Fibroblast of lung (primary cell): Measurements from ENCODE around the gene CCDC3. TPM values are rescaled to one million over a fixed set of nuclear protein-coding genes. Genes with fewer than 3 reads are reported as not detected.

Experiments
- DNase-seq, 2 donors: peaks; one replicate each; pipeline versions ENCODE4 v3.0.0 to v3.0.0-alpha.2; 2010; ENCODE audit warnings: low read depth in 2 of 2
- H2AFZ ChIP-seq: 2 replicates; pipeline ENCODE4 v1.5.1; 2012; ENCODE audit warnings: low read length, control low read depth, inconsistent platforms
- H3K27ac ChIP-seq: 2 replicates; pipeline ENCODE4 v1.5.1; 2011; ENCODE audit warnings: low read length, control low read depth; ENCODE audit not compliant: insufficient read depth
- H3K27me3 ChIP-seq: 2 replicates; pipeline ENCODE4 v1.5.1; 2011; ENCODE audit warnings: mild to moderate bottlenecking, low read length; ENCODE audit not compliant: control insufficient read depth, insufficient read depth
- H3K36me3 ChIP-seq: 2 replicates; pipeline ENCODE4 v1.5.1; 2011; ENCODE audit warnings: low read length; ENCODE audit not compliant: control insufficient read depth, insufficient read depth
- H3K4me1 ChIP-seq: 2 replicates; pipeline ENCODE4 v1.5.1; 2011; ENCODE audit warnings: low read length; ENCODE audit not compliant: control insufficient read depth, insufficient read depth; ENCODE audit errors: extremely low read depth
- H3K4me2 ChIP-seq: 2 replicates; pipeline ENCODE4 v1.5.1; 2011; ENCODE audit warnings: low read length, control low read depth; ENCODE audit not compliant: insufficient read depth; ENCODE audit errors: extremely low read depth
- H3K4me3 ChIP-seq, 4 experiments: fragments of 200-600 bp in 1 of 4; sonication (generic) in 1 of 4; replicated peaks in 1 of 4; 2 replicates each; pipeline ENCODE4 v1.5.1; 2011 to 2016; ENCODE audit warnings: low read length in 4 of 4, low read depth in 3 of 4, mild to moderate bottlenecking in 3 of 4, control low read depth in 2 of 4, inconsistent platforms in 1 of 4, mixed read lengths in 1 of 4; ENCODE audit not compliant: insufficient read depth in 1 of 4; ENCODE audit errors: control extremely low read depth in 1 of 4
- H3K79me2 ChIP-seq: 2 replicates; pipeline ENCODE4 v1.5.1; 2012; ENCODE audit warnings: mild to moderate bottlenecking, low read length, inconsistent platforms; ENCODE audit not compliant: control insufficient read depth, insufficient read depth
- H3K9ac ChIP-seq: 2 replicates; pipeline ENCODE4 v1.5.1; 2011; ENCODE audit warnings: mild to moderate bottlenecking, low read length, control low read depth; ENCODE audit not compliant: insufficient read depth
- H3K9me3 ChIP-seq: 2 replicates; pipeline ENCODE4 v1.5.1; 2012; ENCODE audit warnings: low read depth, low read length; ENCODE audit not compliant: control insufficient read depth, insufficient read depth
- H4K20me1 ChIP-seq: 2 replicates; pipeline ENCODE4 v1.5.1; 2011; ENCODE audit warnings: low read length; ENCODE audit not compliant: control insufficient read depth, insufficient read depth; ENCODE audit errors: extremely low read depth
- CTCF ChIP-seq, 2 donors: IDR thresholded peaks in 1 of 2; conservative IDR thresholded peaks in 1 of 2; 1 replicate in 1 of 2; 2 replicates in 1 of 2; pipeline ENCODE4 v1.5.1; 2011 to 2012; ENCODE audit warnings: low read length in 2 of 2, control low read depth in 1 of 2, inconsistent platforms in 1 of 2, low read depth in 1 of 2, mild to moderate bottlenecking in 1 of 2
- EZH2 ChIP-seq: IDR thresholded peaks from 2 replicates; pipeline ENCODE4 v1.5.1; 2012; ENCODE audit warnings: low read length, control low read depth, mild to moderate bottlenecking; ENCODE audit errors: missing control alignments
- polyA plus RNA-seq, 2 donors: library from polyadenylated mRNA; depleted of rRNA in 1 of 2; stranded (reverse) in 1 of 2; unstranded in 1 of 2; fragments of >200 nt; gene quantifications; 2 replicates each; pipeline ENCODE4 v1.2.1, GENCODE V29; 2011 to 2012; ENCODE audit warnings: missing spikeins in 1 of 2
- total RNA-seq: library from RNA; depleted of rRNA; stranded (reverse); fragments of >200 nt; gene quantifications from 2 replicates; pipeline ENCODE4 v1.2.1, GENCODE V29; 2014

The CCDC3 gene
- total and polyA plus RNA-seq, 2 donors (not counting 1 experiment from before 2014, with no cell fraction given): 0.33 to 0.65 TPM

- H3K79me2 ChIP-seq: no peaks in the 10 kb centered on the region
- no peak overlapping the region for H3K4me2 ChIP-seq
- no peaks in the 10 kb centered on the region for H3K36me3 ChIP-seq
- no peak overlapping the region for H3K9ac ChIP-seq
- H4K20me1 ChIP-seq: no peaks in the 10 kb centered on the region
- H3K27me3 ChIP-seq: no peaks in the 10 kb centered on the region
- H3K4me3 ChIP-seq: no peak overlapping the region
- H3K9me3 ChIP-seq: no peaks in the 10 kb centered on the region
- no peak for TF ChIP-seq CTCF (conservative IDR thresholded peaks at IDR 0.05 in 1 of 2, IDR thresholded peaks at IDR 0.05 in 1 of 2; ENCODE audit: low read depth in 1 of 2, low read length in 2 of 2)
- TF ChIP-seq EZH2: no peak
- no peak overlapping the region for H3K27ac ChIP-seq
- no peak overlapping the region for H2AFZ ChIP-seq
- peak; percentile 39 to 57 for DNase-seq
- no peaks in the 10 kb centered on the region for H3K4me1 ChIP-seq
Measured at GRCh38 chr10:12907656-12908055, 93.9 kb downstream of the CCDC3 start.

GRCh38 chr10:12906051-12906541 is 95.4 kb downstream of the CCDC3 start:
- peak in 1 of 2 donors; percentile 38 for DNase-seq
- no peaks in the 10 kb centered on the region for H3K9me3 ChIP-seq
- no peak for TF ChIP-seq CTCF (conservative IDR thresholded peaks at IDR 0.05 in 1 of 2, IDR thresholded peaks at IDR 0.05 in 1 of 2; ENCODE audit: low read depth in 1 of 2, low read length in 2 of 2)
- no peak for TF ChIP-seq EZH2

DNA sequence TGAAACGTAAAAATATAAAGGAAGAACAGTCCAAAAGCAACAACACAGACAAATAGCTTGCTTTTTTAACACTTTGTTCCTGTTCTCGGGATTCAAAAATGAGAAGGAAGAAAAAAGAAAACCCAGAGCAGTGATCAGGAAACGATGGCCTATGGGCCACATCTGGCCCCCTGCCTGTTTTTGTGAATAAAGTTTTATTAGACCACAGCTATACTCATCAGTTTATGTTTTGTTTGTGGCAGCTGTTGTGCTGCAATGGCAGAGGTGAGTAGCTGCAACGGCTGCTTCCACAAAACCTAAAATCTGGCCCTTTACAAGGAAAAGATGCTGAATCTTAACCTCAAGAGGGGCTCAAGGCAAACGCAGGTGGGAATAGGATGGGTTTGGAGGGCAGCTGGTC is 96.4 kb downstream of the CCDC3 start:
- Histone ChIP-seq H2AFZ (no peak overlapping the region), H3K4me3 (no peak overlapping the region), H4K20me1 (no peaks in the 10 kb centered on the region), H3K79me2 (no peaks in the 10 kb centered on the region), H3K9ac (no peak overlapping the region), H3K27me3 (no peaks in the 10 kb centered on the region), H3K27ac (no peak overlapping the region), H3K4me1 (no peaks in the 10 kb centered on the region), H3K9me3 (no peaks in the 10 kb centered on the region), H3K4me2 (no peak overlapping the region), H3K36me3 (no peaks in the 10 kb centered on the region)
- TF ChIP-seq CTCF (conservative IDR thresholded peaks at IDR 0.05 in 1 of 2, IDR thresholded peaks at IDR 0.05 in 1 of 2; ENCODE audit: low read depth in 1 of 2, low read length in 2 of 2) (no peak), EZH2 (no peak)
- DNase-seq: no peak

More at GRCh38 chr10:12906051-12906541, 95.4 kb downstream of the CCDC3 start:
- H3K4me3 ChIP-seq: no peak overlapping the region
- H3K79me2 ChIP-seq: no peaks in the 10 kb centered on the region
- no peak overlapping the region for H2AFZ ChIP-seq
- no peaks in the 10 kb centered on the region for H3K36me3 ChIP-seq
- no peaks in the 10 kb centered on the region for H3K4me1 ChIP-seq
- no peaks in the 10 kb centered on the region for H3K27me3 ChIP-seq
- H3K9ac ChIP-seq: no peak overlapping the region
- no peak overlapping the region for H3K27ac ChIP-seq
- no peak overlapping the region for H3K4me2 ChIP-seq
- no peaks in the 10 kb centered on the region for H4K20me1 ChIP-seq
